Panc1 (cell line): ENCODE measurements around the gene ST6GAL2.

Experiments used
- CTCF ChIP-seq: fragments of 450-650 bp; IDR thresholded peaks from 2 replicates; pipeline ENCODE4 v1.5.1; 2017; ENCODE audit warnings: mild to moderate bottlenecking
- POLR2AphosphoS5 ChIP-seq: IDR thresholded peaks from 2 replicates; pipeline ENCODE4 v1.6.1; 2012; ENCODE audit warnings: mild to moderate bottlenecking, low read depth, low read length, moderate library complexity
- TF ChIP-seq, protein P1 (sequence below), 2 experiments: IDR thresholded peaks; 2 replicates each; pipeline ENCODE4 v1.6.1; 2011 to 2012; ENCODE audit warnings: low read depth in 2 of 2, control low read depth in 1 of 2, low read length in 1 of 2, mild to moderate bottlenecking in 1 of 2, moderate library complexity in 1 of 2; ENCODE audit not compliant: insufficient read depth in 1 of 2

GRCh38 chr2:106781196-106781595 is 104.8 kb downstream of the ST6GAL2 start:
- TF ChIP-seq POLR2AphosphoS5 (no peak), CTCF (no peak)
- TF ChIP-seq, protein P1, sequence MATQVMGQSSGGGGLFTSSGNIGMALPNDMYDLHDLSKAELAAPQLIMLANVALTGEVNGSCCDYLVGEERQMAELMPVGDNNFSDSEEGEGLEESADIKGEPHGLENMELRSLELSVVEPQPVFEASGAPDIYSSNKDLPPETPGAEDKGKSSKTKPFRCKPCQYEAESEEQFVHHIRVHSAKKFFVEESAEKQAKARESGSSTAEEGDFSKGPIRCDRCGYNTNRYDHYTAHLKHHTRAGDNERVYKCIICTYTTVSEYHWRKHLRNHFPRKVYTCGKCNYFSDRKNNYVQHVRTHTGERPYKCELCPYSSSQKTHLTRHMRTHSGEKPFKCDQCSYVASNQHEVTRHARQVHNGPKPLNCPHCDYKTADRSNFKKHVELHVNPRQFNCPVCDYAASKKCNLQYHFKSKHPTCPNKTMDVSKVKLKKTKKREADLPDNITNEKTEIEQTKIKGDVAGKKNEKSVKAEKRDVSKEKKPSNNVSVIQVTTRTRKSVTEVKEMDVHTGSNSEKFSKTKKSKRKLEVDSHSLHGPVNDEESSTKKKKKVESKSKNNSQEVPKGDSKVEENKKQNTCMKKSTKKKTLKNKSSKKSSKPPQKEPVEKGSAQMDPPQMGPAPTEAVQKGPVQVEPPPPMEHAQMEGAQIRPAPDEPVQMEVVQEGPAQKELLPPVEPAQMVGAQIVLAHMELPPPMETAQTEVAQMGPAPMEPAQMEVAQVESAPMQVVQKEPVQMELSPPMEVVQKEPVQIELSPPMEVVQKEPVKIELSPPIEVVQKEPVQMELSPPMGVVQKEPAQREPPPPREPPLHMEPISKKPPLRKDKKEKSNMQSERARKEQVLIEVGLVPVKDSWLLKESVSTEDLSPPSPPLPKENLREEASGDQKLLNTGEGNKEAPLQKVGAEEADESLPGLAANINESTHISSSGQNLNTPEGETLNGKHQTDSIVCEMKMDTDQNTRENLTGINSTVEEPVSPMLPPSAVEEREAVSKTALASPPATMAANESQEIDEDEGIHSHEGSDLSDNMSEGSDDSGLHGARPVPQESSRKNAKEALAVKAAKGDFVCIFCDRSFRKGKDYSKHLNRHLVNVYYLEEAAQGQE (IDR thresholded peaks at IDR 0.05; ENCODE audit: insufficient read depth in 1 of 2, low read depth in 2 of 2, low read length in 1 of 2): no peak
